Keratinocyte (primary cell): ENCODE data around the gene CPEB2. TPM values are rescaled to one million over a fixed set of nuclear protein-coding genes. Genes with fewer than 3 reads are reported as not detected.

Source experiments
- DNase-seq: peaks from one replicate; pipeline ENCODE4 v3.0.0-alpha.2; 2011; ENCODE audit warnings: low read depth, missing footprints, low spot score
- FAIRE-seq: peaks from 2 replicates; lab custom pipeline; 2011; peaks lifted over from hg19 to GRCh38; lab: Jason Lieb, UNC
- H2AFZ ChIP-seq: 2 replicates; pipeline ENCODE4 v1.6.0; 2012; ENCODE audit warnings: low read length, control low read depth, inconsistent platforms; ENCODE audit not compliant: control insufficient read depth
- H3K27ac ChIP-seq: 2 replicates; pipeline ENCODE4 v1.5.1; 2011; ENCODE audit warnings: low read length; ENCODE audit not compliant: control insufficient read depth, insufficient read depth
- H3K27me3 ChIP-seq: 3 replicates; pipeline ENCODE4 v1.6.0; 2011; ENCODE audit warnings: low read length; ENCODE audit not compliant: control insufficient read depth, insufficient read depth; ENCODE audit errors: extremely low read depth
- H3K36me3 ChIP-seq, 2 experiments: 2 replicates in 1 of 2; 3 replicates in 1 of 2; pipeline ENCODE4 v1.5.1; 2011; ENCODE audit warnings: low read length in 2 of 2, mild to moderate bottlenecking in 1 of 2; ENCODE audit not compliant: control insufficient read depth in 2 of 2, insufficient read depth in 2 of 2; ENCODE audit errors: extremely low read depth in 1 of 2
- H3K4me1 ChIP-seq: 3 replicates; pipeline ENCODE4 v1.5.1; 2011; ENCODE audit warnings: low read length; ENCODE audit not compliant: control insufficient read depth, insufficient read depth; ENCODE audit errors: extremely low read depth
- H3K4me2 ChIP-seq: 3 replicates; pipeline ENCODE4 v1.6.0; 2011; ENCODE audit warnings: low read depth, low read length; ENCODE audit not compliant: control insufficient read depth, insufficient read depth; ENCODE audit errors: extremely low read depth
- H3K4me3 ChIP-seq, 3 experiments: fragments of 200-600 bp in 1 of 3; sonication (generic) in 1 of 3; 2 replicates in 2 of 3; 3 replicates in 1 of 3; pipeline ENCODE4 v1.5.1; 2011 to 2016; ENCODE audit warnings: low read length in 3 of 3, mild to moderate bottlenecking in 3 of 3, control low read depth in 2 of 3, inconsistent platforms in 1 of 3, low read depth in 1 of 3, mixed read lengths in 1 of 3, mixed run types in 1 of 3, moderate library complexity in 1 of 3; ENCODE audit not compliant: control insufficient read depth in 2 of 3, insufficient read depth in 2 of 3; ENCODE audit errors: extremely low read depth in 1 of 3
- H3K79me2 ChIP-seq: 2 replicates; pipeline ENCODE4 v1.6.0; 2012; ENCODE audit warnings: low read length; ENCODE audit not compliant: control insufficient read depth, insufficient read depth
- H3K9ac ChIP-seq: 3 replicates; pipeline ENCODE4 v1.6.0; 2011; ENCODE audit warnings: low read length; ENCODE audit not compliant: control insufficient read depth, insufficient read depth; ENCODE audit errors: extremely low read depth
- H3K9me1 ChIP-seq: 3 replicates; pipeline ENCODE4 v1.6.0; 2011; ENCODE audit warnings: low read length; ENCODE audit not compliant: control insufficient read depth, insufficient read depth; ENCODE audit errors: extremely low read depth
- H3K9me3 ChIP-seq: 2 replicates; pipeline ENCODE4 v1.5.1; 2012; ENCODE audit warnings: low read depth, low read length; ENCODE audit not compliant: control insufficient read depth
- H4K20me1 ChIP-seq: 3 replicates; pipeline ENCODE4 v1.6.0; 2011; ENCODE audit warnings: low read length; ENCODE audit not compliant: control insufficient read depth, insufficient read depth; ENCODE audit errors: extremely low read depth
- EZH2 ChIP-seq: IDR thresholded peaks from one replicate; pipeline ENCODE4 v1.6.1; 2012; ENCODE audit warnings: inconsistent platforms, mild to moderate bottlenecking, low read length, moderate library complexity
- dilution Hi-C: fragments of 300-500 bp; cut with MboI; formaldehyde crosslinking; loops from one replicate; pipeline ENCODE4 v1.7.0; 2020; ENCODE audit warnings: low sequenced_read_pairs; ENCODE audit not compliant: extremely low pct_ligation_motif_present
- polyA plus RNA-seq, 5 experiments: library from polyadenylated mRNA; depleted of rRNA in 3 of 5; stranded (reverse) in 3 of 5; stranded (forward) in 1 of 5; unstranded in 1 of 5; fragments of >200 nt; gene quantifications; 1 replicate in 1 of 5; 2 replicates in 3 of 5; 3 replicates in 1 of 5; pipeline versions ENCODE4 v1.2.1 to v1.2.3, GENCODE V29; 2011 to 2012; ENCODE audit warnings: missing spikeins in 2 of 5, low read depth in 1 of 5, low replicate concordance in 1 of 5
- TF ChIP-seq, protein P1 (sequence below), 3 experiments: IDR thresholded peaks in 1 of 3; conservative IDR thresholded peaks in 1 of 3; optimal IDR thresholded peaks in 1 of 3; 2 replicates in 2 of 3; 3 replicates in 1 of 3; pipeline versions ENCODE3 to v1.5.1; 2011; ENCODE audit warnings: low read length in 3 of 3, mild to moderate bottlenecking in 3 of 3, moderate library complexity in 2 of 3, control low read depth in 1 of 3, inconsistent platforms in 1 of 3; ENCODE audit not compliant: insufficient read depth in 2 of 3; ENCODE audit errors: extremely low read depth in 1 of 3

The CPEB2 gene
- polyA plus RNA-seq, 1 donor (not counting 4 experiments of a cell fraction or from before 2014, with no cell fraction given), result 15.1 TPM

DNA sequence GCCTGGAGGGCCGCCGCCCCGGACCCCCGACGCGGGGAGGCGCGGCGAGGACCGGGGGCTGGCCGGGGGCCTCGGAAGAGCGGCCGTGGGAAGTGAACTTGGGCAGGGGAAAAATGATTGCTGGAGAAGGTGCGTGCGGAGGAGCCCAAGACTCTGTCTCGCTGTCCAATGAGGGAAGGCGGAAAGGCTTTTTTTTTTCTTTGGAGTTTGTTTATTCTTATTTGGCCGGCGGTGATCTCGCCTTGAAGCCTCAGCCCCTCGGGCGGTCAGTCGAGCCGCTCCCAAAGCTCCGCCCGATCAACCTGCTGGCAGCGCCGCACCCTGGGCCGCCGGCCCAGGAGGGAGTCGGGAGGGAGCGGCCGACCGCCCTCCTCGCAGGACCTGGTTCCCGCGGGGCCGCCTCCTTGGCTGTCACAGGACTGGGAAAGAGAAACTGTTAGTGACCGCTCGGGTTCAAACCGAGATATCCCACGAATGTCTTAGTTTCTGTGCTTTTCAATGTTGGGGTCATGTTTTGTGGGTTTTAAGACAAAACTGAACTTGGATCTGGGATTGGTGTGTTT is 2.5 kb downstream of the CPEB2 start:
- no peak for FAIRE-seq
- Histone ChIP-seq H3K36me3 (peaks cover 0 to 5% of the 10 kb centered on the region in 2 experiments), H3K9me3 (no peaks in the 10 kb centered on the region), H3K4me1 (peaks cover 14% of the 10 kb centered on the region), H2AFZ (peak overlapping the region; percentile 34), H3K27ac (peak overlapping the region; percentile 98), H3K27me3 (no peaks in the 10 kb centered on the region), H4K20me1 (peaks cover 4% of the 10 kb centered on the region), H3K9me1 (no peaks in the 10 kb centered on the region), H3K4me2 (peak overlapping the region; percentile 94), H3K4me3 (peak overlapping the region; percentile 79 to 92 (median 85)), H3K79me2 (peaks cover 55% of the 10 kb centered on the region), H3K9ac (peak overlapping the region; percentile 96)
- TF ChIP-seq EZH2, result no peak
- TF ChIP-seq, protein P1, sequence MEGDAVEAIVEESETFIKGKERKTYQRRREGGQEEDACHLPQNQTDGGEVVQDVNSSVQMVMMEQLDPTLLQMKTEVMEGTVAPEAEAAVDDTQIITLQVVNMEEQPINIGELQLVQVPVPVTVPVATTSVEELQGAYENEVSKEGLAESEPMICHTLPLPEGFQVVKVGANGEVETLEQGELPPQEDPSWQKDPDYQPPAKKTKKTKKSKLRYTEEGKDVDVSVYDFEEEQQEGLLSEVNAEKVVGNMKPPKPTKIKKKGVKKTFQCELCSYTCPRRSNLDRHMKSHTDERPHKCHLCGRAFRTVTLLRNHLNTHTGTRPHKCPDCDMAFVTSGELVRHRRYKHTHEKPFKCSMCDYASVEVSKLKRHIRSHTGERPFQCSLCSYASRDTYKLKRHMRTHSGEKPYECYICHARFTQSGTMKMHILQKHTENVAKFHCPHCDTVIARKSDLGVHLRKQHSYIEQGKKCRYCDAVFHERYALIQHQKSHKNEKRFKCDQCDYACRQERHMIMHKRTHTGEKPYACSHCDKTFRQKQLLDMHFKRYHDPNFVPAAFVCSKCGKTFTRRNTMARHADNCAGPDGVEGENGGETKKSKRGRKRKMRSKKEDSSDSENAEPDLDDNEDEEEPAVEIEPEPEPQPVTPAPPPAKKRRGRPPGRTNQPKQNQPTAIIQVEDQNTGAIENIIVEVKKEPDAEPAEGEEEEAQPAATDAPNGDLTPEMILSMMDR (optimal IDR thresholded peaks at IDR 0.05 in 1 of 3, IDR thresholded peaks at IDR 0.05 in 1 of 3, conservative IDR thresholded peaks at IDR 0.05 in 1 of 3; ENCODE audit: extremely low read depth in 1 of 3, insufficient read depth in 2 of 3, low read length in 3 of 3), result no peak
- dilution Hi-C loops, result no loop called here
- DNase-seq, result no peak

DNA sequence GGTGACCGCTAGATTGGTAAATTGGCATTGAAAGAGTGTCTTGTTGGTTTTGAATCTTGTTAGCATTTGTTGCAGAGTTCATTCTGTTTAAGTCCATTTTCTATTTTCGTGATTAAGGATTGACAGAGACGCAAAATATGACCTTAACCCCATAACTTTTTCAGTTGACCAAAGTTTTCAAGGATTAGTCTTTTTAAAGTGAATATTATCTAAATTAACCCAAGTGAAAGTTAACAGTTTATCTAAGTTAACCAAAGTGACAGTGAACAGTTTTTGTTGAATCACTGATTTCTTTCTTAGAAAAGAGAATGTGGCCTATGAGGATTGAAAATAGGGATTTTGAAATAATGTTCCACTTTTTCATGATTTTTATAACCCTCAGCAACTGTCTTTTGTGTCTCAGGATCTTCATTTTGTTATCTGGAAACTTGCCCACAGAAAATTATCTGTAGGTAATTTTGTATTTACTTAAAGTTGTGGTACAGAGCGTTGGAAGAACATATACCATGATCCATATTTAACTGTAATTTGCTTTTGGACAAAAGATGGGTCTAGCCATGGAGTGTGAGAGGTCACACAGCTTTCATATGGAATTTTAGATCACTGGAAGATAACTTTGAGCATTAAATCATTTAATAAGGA is 3.3 kb downstream of the CPEB2 start:
- Histone ChIP-seq H3K9ac (peak overlapping the region; percentile 96), H3K9me1 (no peaks in the 10 kb centered on the region), H3K4me3 (peak overlapping the region; percentile 79 to 92 (median 85)), H3K36me3 (peaks cover 0 to 6% of the 10 kb centered on the region in 2 experiments), H4K20me1 (peaks cover 4% of the 10 kb centered on the region), H2AFZ (no peak overlapping the region), H3K27me3 (no peaks in the 10 kb centered on the region), H3K4me2 (peak overlapping the region; percentile 94), H3K9me3 (no peaks in the 10 kb centered on the region), H3K4me1 (peaks cover 14% of the 10 kb centered on the region), H3K79me2 (peaks cover 60% of the 10 kb centered on the region), H3K27ac (peak overlapping the region; percentile 98)
- no peak for FAIRE-seq
- TF ChIP-seq, protein P1 (optimal IDR thresholded peaks at IDR 0.05 in 1 of 3, IDR thresholded peaks at IDR 0.05 in 1 of 3, conservative IDR thresholded peaks at IDR 0.05 in 1 of 3; ENCODE audit: extremely low read depth in 1 of 3, insufficient read depth in 2 of 3, low read length in 3 of 3), result no peak
- TF ChIP-seq EZH2, result no peak
- no peak for DNase-seq
- dilution Hi-C loops, result no loop called here
